PC-9 (cell line): ENCODE measurements around the gene GLO1. TPM values are rescaled to one million over a fixed set of nuclear protein-coding genes. Genes with fewer than 3 reads are reported as not detected.

Experiments
- Bru-seq: library from RNA; stranded (reverse); fragments of 400-500 nt; gene quantifications from one replicate; lab custom pipeline; 2021; lab: Mats Ljungman, UMichigan
- BruChase-seq, 2 experiments: library from RNA; stranded (reverse); fragments of 400-500 nt; gene quantifications; one replicate each; lab custom pipeline; 2021; lab: Mats Ljungman, UMichigan
- BruUV-seq: library from RNA; stranded (reverse); fragments of 400-500 nt; replicated peaks from 2 replicates; lab custom pipeline; 2021; lab: Mats Ljungman, UMichigan
- CTCF ChIA-PET: fragments of 300-600 bp; sonication (Branson Sonifier 250); formaldehyde crosslinking; loops from one replicate; lab custom pipeline; 2022; ENCODE audit warnings: antibody characterized with exemption; lab: Charles Lee
- POLR2A ChIA-PET: fragments of 300-600 bp; sonication (Branson Sonifier 250); formaldehyde crosslinking; loops from one replicate; lab custom pipeline; 2022; ENCODE audit warnings: antibody characterized with exemption; ENCODE audit not compliant: unreplicated experiment; lab: Charles Lee
- DNase-seq, 2 experiments: peaks; one replicate each; pipeline versions ENCODE4 v3.0.0 to v3.0.0-alpha.2; 2015 to 2022; ENCODE audit warnings: mixed read lengths in 1 of 2
- H2AFZ ChIP-seq: fragments of 200-600 bp; sonication (generic); 2 replicates; pipeline ENCODE4 v1.8.1; 2017; ENCODE audit warnings: antibody characterized with exemption
- H3F3A ChIP-seq: fragments of 200-600 bp; sonication (generic); 2 replicates; pipeline ENCODE4 v1.8.1; 2017; ENCODE audit warnings: antibody characterized with exemption, mild to moderate bottlenecking, low read depth; ENCODE audit not compliant: insufficient read depth
- H3K27ac ChIP-seq: fragments of 200-600 bp; sonication (generic); 2 replicates; pipeline ENCODE4 v1.6.1; 2016; ENCODE audit warnings: mixed run types
- H3K27me3 ChIP-seq: fragments of 200-600 bp; sonication (generic); 2 replicates; pipeline ENCODE4 v1.6.1; 2016; ENCODE audit warnings: low read depth, mixed run types; ENCODE audit not compliant: insufficient read depth
- H3K36me3 ChIP-seq: fragments of 200-600 bp; sonication (generic); 2 replicates; pipeline ENCODE4 v1.6.1; 2016; ENCODE audit warnings: low read depth, mixed run types
- H3K4me1 ChIP-seq: fragments of 200-600 bp; sonication (generic); replicated peaks from 2 replicates; pipeline ENCODE4 v1.6.1; 2016; ENCODE audit warnings: mixed run types; ENCODE audit not compliant: insufficient read depth
- H3K4me2 ChIP-seq: fragments of 200-600 bp; sonication (generic); 2 replicates; pipeline ENCODE4 v1.6.1; 2017; ENCODE audit warnings: mixed run types
- H3K4me3 ChIP-seq: fragments of 200-600 bp; sonication (generic); 2 replicates; pipeline ENCODE4 v1.6.1; 2016; ENCODE audit warnings: mixed run types
- H3K79me2 ChIP-seq: fragments of 200-600 bp; sonication (generic); 2 replicates; pipeline ENCODE4 v1.6.1; 2017; ENCODE audit warnings: low read depth, mixed run types
- H3K9me2 ChIP-seq: fragments of 200-600 bp; sonication (generic); 2 replicates; pipeline ENCODE4 v1.8.1; 2017; ENCODE audit warnings: mild to moderate bottlenecking; ENCODE audit not compliant: insufficient read depth
- H3K9me3 ChIP-seq: fragments of 200-600 bp; sonication (generic); 2 replicates; pipeline ENCODE4 v1.8.1; 2016; ENCODE audit warnings: low read depth; ENCODE audit not compliant: insufficient read depth
- H4K20me1 ChIP-seq: fragments of 200-600 bp; sonication (generic); 2 replicates; pipeline ENCODE4 v1.8.1; 2017; ENCODE audit not compliant: insufficient read depth
- EZH2 ChIP-seq: fragments of 200-600 bp; sonication (generic); IDR thresholded peaks from 2 replicates; pipeline ENCODE4 v1.8.0; 2017; ENCODE audit warnings: antibody characterized with exemption, low read depth
- intact Hi-C: fragments of 100-400 bp; cut with micrococcal nuclease; formaldehyde crosslinking; loops from one replicate; pipeline ENCODE4 v1.10.0; 2022; ENCODE audit not compliant: unreplicated experiment
- long read RNA-seq: library from polyadenylated mRNA; stranded (forward); transcript quantifications from one replicate; pipeline ENCODE4 v2.0.0, GENCODE V29; 2022
- total RNA-seq: library from RNA; stranded (reverse); gene quantifications from 2 replicates; pipeline ENCODE4 v1.2.3, GENCODE V29; 2021
- TF ChIP-seq, protein P1 (sequence below): fragments of 200-600 bp; sonication (generic); conservative IDR thresholded peaks from 2 replicates; pipeline ENCODE4 v1.6.1; 2017; ENCODE audit warnings: mixed run types, antibody characterized with exemption, mild to moderate bottlenecking, moderate library complexity

GLO1 gene
- 77.1 and 118 TPM in 2 replicates for total RNA-seq
- Bru-seq, nascent RNA: percentile 90 among the genes with signal in this experiment
- BruChase-seq, experiment 1, labeled RNA remaining after a 2-hour chase: percentile 80 among the genes with signal in this experiment
- BruChase-seq, experiment 2, labeled RNA remaining after a 6-hour chase: percentile 94 among the genes with signal in this experiment
- long read RNA-seq, transcript GLO1-201 (6 exons, 2,012 nt): major isoform, 169 of 189 reads
- long read RNA-seq, partial matches to known transcripts: 4 of 189 reads
- long read RNA-seq, other reads (novel, unspliced or antisense): 16 of 189 reads

DNA sequence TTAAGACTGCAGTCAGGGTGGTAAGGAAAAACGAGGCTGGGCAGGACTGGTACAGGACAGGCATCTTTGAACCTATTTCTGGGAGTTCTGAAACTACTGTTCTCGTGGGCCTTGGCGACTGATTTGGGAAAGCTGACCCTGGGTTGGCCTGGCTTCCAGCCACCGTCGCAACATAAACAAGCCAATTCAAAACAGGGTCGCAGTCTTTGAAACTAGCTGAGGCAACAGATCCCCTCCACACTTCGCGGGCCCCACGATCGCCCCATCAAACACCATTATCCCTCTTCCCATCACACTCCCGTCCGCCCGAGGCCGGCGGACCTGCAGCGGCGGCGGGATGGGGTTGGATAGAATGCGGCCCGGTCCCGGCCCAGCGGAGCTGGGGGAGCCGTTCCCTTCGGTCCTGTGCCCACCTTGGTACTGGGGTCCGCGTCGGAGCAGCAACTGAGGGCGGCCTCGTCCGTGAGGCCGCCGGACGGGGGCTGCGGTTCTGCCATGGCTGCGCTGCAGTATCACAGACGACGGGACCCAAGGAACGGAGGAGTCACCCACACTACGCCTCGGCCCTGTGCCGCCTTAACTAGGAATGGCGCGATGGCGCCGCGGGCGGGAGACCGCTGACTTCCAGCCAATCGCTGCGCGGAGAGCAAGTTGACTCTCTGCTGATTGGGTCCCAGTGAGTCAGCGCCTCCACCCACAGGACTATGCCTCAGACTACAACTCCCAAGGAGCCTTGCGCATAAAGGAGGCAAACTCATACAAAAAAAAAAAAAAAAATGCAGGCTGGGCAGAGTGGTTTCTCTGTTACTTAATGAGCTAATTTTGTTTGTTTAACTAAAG, at the start of gene GLO1:
GLO1 (minus strand) TSS at position 588 of the 840 bp plus-strand sequence; CDS start at position 497, 91 bp downstream.
- ChIA-PET CTCF (interaction anchor here (0.6 to 0.7 kb wide), 8 partner anchors 10 to 479 kb away, joined by 3 to 14 read pairs (median 8); no protein-coding TSS in a partner anchor), POLR2A (interaction anchor here (0.6 to 0.7 kb wide), 9 partner anchors 32 to 1445 kb away, joined by 6 to 27 read pairs (median 18); partner anchors contain the start of genes TBC1D22B and TMEM217)
- peak within 1 kb of the TSS; percentile 83 for H3K4me3 ChIP-seq
- H3K4me1 ChIP-seq: no peaks in the 10 kb centered on the region
- H3K36me3 ChIP-seq: peaks cover 7% of the 10 kb centered on the region
- H3K4me2 ChIP-seq: peak within 1 kb of the TSS; percentile 95
- H3K27me3 ChIP-seq: no peaks in the 10 kb centered on the region
- peak; percentile 96 to 97 for DNase-seq
- H3F3A ChIP-seq: peaks cover 6% of the 10 kb centered on the region; the same call in 1 of the 2 replicates
- H3K79me2 ChIP-seq: peaks cover 48% of the 10 kb centered on the region
- H2AFZ ChIP-seq: peak within 1 kb of the TSS; percentile 91
- H3K27ac ChIP-seq: peak within 1 kb of the TSS; percentile 82
- intact Hi-C loops: no loop called here
- H3K9me2 ChIP-seq: no peaks in the 10 kb centered on the region
- no peaks in the 10 kb centered on the region for H3K9me3 ChIP-seq
- TF ChIP-seq, protein P1, sequence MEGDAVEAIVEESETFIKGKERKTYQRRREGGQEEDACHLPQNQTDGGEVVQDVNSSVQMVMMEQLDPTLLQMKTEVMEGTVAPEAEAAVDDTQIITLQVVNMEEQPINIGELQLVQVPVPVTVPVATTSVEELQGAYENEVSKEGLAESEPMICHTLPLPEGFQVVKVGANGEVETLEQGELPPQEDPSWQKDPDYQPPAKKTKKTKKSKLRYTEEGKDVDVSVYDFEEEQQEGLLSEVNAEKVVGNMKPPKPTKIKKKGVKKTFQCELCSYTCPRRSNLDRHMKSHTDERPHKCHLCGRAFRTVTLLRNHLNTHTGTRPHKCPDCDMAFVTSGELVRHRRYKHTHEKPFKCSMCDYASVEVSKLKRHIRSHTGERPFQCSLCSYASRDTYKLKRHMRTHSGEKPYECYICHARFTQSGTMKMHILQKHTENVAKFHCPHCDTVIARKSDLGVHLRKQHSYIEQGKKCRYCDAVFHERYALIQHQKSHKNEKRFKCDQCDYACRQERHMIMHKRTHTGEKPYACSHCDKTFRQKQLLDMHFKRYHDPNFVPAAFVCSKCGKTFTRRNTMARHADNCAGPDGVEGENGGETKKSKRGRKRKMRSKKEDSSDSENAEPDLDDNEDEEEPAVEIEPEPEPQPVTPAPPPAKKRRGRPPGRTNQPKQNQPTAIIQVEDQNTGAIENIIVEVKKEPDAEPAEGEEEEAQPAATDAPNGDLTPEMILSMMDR: no peak
- TF ChIP-seq EZH2: no peak
- BruUV-seq: TSS peak; percentile 60
- H4K20me1 ChIP-seq: no peaks in the 10 kb centered on the region

DNA sequence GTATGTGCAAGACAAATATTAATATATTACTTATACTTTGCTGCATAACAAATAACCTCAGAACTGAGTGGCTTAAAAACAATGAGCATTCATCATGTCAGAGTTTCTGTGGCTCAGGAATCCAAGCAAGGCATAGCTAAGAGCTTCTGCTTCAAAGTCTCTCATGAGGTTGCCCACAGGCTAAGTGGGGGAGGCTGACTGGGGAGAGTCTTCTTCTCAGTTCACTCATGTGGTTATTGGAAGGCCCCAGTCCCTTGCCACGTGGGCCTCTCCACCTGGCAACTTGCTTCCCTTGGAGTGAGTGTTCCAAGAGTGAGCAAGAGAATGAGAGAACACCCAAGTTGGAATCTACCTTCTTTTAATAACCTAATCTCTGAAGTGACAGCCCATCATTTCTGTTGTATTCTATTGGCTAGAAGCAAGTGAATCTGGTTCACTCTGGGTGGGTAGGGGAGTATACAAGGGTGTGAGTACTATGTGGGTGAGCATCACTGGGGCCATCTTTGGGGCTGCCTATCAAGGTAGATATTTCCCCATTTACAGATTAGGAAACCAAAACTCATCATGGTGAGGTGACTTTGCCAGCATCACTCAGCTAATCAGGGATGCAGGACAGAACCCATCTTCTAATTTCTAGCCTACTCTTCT, 48.1 kb upstream of the GLO1 start:
- BruUV-seq: no TSS peak
- H4K20me1 ChIP-seq: no peaks in the 10 kb centered on the region
- ChIA-PET CTCF (no interaction called here), POLR2A (no interaction called here)
- no peak overlapping the region for H3K27ac ChIP-seq
- TF ChIP-seq EZH2: no peak
- TF ChIP-seq, protein P1: no peak
- H3K9me2 ChIP-seq: 0 out of 2 replicates have a peak, but pooled peaks cover 5% of the 10 kb centered on the region
- intact Hi-C loops: no loop called here
- H2AFZ ChIP-seq: no peak overlapping the region
- no peaks in the 10 kb centered on the region for H3K9me3 ChIP-seq
- H3F3A ChIP-seq: peaks cover 23% of the 10 kb centered on the region
- H3K4me1 ChIP-seq: peaks cover 31% of the 10 kb centered on the region
- H3K79me2 ChIP-seq: no peaks in the 10 kb centered on the region
- H3K27me3 ChIP-seq: no peaks in the 10 kb centered on the region
- no peaks in the 10 kb centered on the region for H3K36me3 ChIP-seq
- H3K4me3 ChIP-seq: no peak overlapping the region
- no peak for DNase-seq
- no peak overlapping the region for H3K4me2 ChIP-seq

DNA sequence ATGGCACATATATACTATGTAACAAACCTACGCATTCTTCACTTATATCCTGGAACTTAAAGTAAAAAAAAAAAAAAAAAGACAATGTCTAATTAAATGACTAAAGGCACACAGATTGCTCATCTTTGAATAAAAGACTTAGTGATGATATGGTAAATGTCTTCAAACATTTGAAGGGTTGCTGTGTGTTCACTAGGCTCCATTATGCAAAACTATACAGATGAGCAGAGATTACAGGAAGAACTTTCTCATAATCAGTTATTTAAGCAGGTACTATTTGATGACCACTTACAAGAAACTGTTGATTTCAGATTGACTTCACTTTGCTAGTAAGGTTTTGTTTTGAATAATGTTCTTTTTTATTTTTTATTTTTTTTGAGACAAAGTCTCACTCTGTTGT, 46.5 kb upstream of the GLO1 start:
- Histone ChIP-seq H3K27ac (no peak overlapping the region), H3K9me3 (no peaks in the 10 kb centered on the region), H3K79me2 (no peaks in the 10 kb centered on the region), H3K4me2 (no peak overlapping the region), H4K20me1 (no peaks in the 10 kb centered on the region), H2AFZ (no peak overlapping the region), H3K27me3 (no peaks in the 10 kb centered on the region), H3K4me1 (peaks cover 16% of the 10 kb centered on the region), H3F3A (peaks cover 8% of the 10 kb centered on the region), H3K9me2 (0 out of 2 replicates have a peak, but pooled peaks cover 4% of the 10 kb centered on the region), H3K36me3 (no peaks in the 10 kb centered on the region), H3K4me3 (no peak overlapping the region)
- ChIA-PET POLR2A (no interaction called here), CTCF (interaction anchor here (0.6 kb wide), 1 partner anchor 427 kb away, joined by 3 read pairs; no protein-coding TSS in a partner anchor)
- DNase-seq: no peak
- intact Hi-C loops: no loop called here
- no peak for TF ChIP-seq EZH2
- TF ChIP-seq, protein P1: no peak
- BruUV-seq: no TSS peak
